ENCODE measurements around the gene EML3.

DNA sequence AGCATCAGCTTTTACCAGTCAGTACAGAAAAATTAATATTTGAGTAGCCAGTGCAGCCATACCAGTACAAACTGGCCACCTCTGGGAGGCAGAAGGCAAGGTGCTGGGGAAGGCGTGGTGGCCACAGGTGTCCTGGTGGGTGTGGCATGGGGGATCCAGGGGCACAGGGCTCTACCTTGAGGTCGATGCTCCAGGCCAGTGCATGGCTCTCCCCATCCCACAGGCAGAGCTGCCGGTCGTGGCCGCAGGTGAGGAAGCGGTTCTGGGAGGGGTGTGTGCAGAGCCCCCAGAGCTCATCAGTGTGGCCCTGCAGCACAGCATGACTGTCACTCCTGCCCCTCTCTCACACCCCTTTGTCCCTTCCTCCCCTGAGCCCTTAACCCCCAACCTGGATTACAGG lies 7.1 kb downstream of the EML3 start:
- TF ChIP-seq POLR2A (IDR thresholded peaks at IDR 0.05; ENCODE audit: low read length) (no peak), GATA1 (IDR thresholded peaks at IDR 0.05; ENCODE audit: low read depth, low read length) (no peak)
